Esophagus muscularis mucosa (tissue), 4 donors: ENCODE measurements around the gene ATIC. TPM values are rescaled to one million over a fixed set of nuclear protein-coding genes. Genes with fewer than 3 reads are reported as not detected.

Experiments
- DNase-seq: peaks from one replicate; pipeline ENCODE4 v3.0.0-alpha.2; 2017; ENCODE audit errors: extremely low spot score
- H3K27ac ChIP-seq, 4 donors: fragments of 200-600 bp; sonication (generic); replicated peaks in 1 of 4; 1 replicate in 3 of 4; 2 replicates in 1 of 4; pipeline ENCODE4 v1.5.1; 2016 to 2019; ENCODE audit warnings: mild to moderate bottlenecking in 1 of 4
- H3K27me3 ChIP-seq, 4 donors: fragments of 200-600 bp; sonication (generic); one replicate each; pipeline versions ENCODE4 v1.5.1 to v1.6.0; 2016 to 2019
- H3K36me3 ChIP-seq, 4 donors: fragments of 200-600 bp; sonication (generic); one replicate each; pipeline ENCODE4 v1.5.1; 2016 to 2019
- H3K4me1 ChIP-seq, 4 donors: fragments of 200-600 bp; sonication (generic); one replicate each; pipeline ENCODE4 v1.5.1; 2016 to 2019
- H3K4me3 ChIP-seq, 4 donors: fragments of 200-600 bp; sonication (generic); 1 replicate in 2 of 4; 2 replicates in 2 of 4; pipeline ENCODE4 v1.5.1; 2016 to 2019; ENCODE audit warnings: mild to moderate bottlenecking in 4 of 4, moderate library complexity in 1 of 4
- H3K9me3 ChIP-seq, 4 donors: fragments of 200-600 bp; sonication (generic); 1 replicate in 3 of 4; 2 replicates in 1 of 4; pipeline ENCODE4 v1.5.1; 2016 to 2019
- EP300 ChIP-seq: sonication (generic); formaldehyde crosslinking; IDR thresholded peaks from one replicate; pipeline ENCODE4 v1.6.1; 2017; ENCODE audit warnings: antibody characterized with exemption
- POLR2A ChIP-seq: fragments of 450-650 bp; IDR thresholded peaks from one replicate; pipeline ENCODE4 v1.6.1; 2017; ENCODE audit warnings: antibody characterized with exemption, moderate library complexity, mild to moderate bottlenecking, low read depth
- POLR2AphosphoS5 ChIP-seq, 2 donors: sonication (generic); formaldehyde crosslinking; IDR thresholded peaks; one replicate each; pipeline ENCODE4 v1.6.1; 2017; ENCODE audit warnings: antibody characterized with exemption in 2 of 2
- WGBS: methylation state at CpG from one replicate; pipeline ENCODE4 v1.1.5; 2018; 5-methylcytosine and 5-hydroxymethylcytosine counted together
- intact Hi-C: fragments of 100-400 bp; cut with DNase I; formaldehyde crosslinking; loops from one replicate; pipeline ENCODE4 v1.15.1; 2023
- total RNA-seq, 4 donors: library from RNA; depleted of rRNA; stranded (reverse); fragments of >200 nt; gene quantifications; one replicate each; pipeline versions ENCODE4 v1.1.0 to v1.2.1, GENCODE V29; 2016
- TF ChIP-seq, protein P1 (sequence below), 3 experiments: fragments of 200-600 bp in 2 of 3; fragments of 450-650 bp in 1 of 3; sonication (generic) in 2 of 3; IDR thresholded peaks; one replicate each; pipeline ENCODE4 v1.5.1; 2017 to 2019; ENCODE audit warnings: antibody characterized with exemption in 3 of 3, mild to moderate bottlenecking in 2 of 3, moderate library complexity in 1 of 3

ATIC gene
- total RNA-seq, 4 donors from 2014 or later, result 29.1 to 50.8 (median 34.4) TPM

DNA sequence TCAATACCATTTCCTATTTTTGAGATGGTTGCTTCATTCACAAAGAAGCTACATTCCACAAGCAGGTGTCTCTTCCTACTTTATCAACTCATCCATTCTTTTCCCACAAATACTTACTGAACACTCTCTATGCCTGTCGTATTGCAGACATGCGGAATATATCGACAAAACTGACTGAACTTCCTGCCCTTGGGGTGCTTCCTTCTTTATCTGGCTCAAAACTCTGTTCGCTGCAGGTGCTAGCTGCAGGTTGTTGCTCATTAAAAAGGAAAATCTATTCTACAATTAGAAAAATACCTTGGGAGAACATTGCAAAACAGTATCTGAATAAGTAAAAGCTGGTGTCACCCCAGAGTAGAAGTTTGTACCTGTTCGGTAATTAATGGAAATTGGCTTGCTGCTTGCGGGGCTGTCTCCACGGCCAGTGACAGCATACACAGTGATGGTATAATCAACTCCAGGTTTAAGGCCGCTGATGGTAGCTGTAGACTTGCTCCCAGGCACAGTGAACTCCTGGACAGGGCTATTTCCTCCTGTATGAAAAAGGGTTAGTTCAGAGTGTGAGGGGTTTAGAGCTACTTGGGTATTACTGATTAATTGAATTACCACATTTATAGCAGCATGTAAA is 71.9 kb downstream of the ATIC start:
- Histone ChIP-seq H3K4me3 (no peak overlapping the region), H3K4me1 (peaks cover 0 to 5% (median 0%) of the 10 kb centered on the region in 4 donors), H3K27ac (no peak overlapping the region), H3K9me3 (no peaks in the 10 kb centered on the region), H3K36me3 (peaks cover 72 to 100% (median 82%) of the 10 kb centered on the region in 4 donors), H3K27me3 (no peaks in the 10 kb centered on the region)
- WGBS, result 89% methylated on average over 8 of the region's 8 CpGs
- no peak for TF ChIP-seq POLR2A
- peak in 1 of 2 donors; percentile 7 for TF ChIP-seq POLR2AphosphoS5 (IDR thresholded peaks at IDR 0.05)
- DNase-seq, result peak; percentile 53
- intact Hi-C loops, result no loop called here

DNA sequence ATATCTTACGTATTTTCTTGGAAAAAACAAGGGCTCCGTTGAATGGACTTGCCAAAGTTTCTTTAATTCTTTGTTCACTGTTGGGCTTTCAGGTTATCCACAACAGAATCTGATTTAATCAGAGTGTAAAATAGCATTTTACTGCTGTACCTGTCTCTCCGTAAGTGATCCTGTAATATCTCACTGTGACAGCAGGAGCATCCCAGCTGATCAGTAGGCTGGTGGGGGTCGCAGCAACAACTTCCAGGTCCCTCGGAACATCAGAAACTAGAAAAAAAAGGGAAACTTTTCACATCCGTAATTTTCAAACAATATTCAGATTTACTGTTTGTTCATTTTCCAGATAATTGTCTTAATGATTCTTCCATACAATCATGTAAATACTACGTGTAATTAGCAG is 72.9 kb downstream of the ATIC start:
- intact Hi-C loops, result no loop called here
- no peaks in the 10 kb centered on the region for H3K9me3 ChIP-seq
- no peaks in the 10 kb centered on the region for H3K27me3 ChIP-seq
- peaks cover 73 to 100% (median 78%) of the 10 kb centered on the region in 4 donors for H3K36me3 ChIP-seq
- TF ChIP-seq, protein P1, sequence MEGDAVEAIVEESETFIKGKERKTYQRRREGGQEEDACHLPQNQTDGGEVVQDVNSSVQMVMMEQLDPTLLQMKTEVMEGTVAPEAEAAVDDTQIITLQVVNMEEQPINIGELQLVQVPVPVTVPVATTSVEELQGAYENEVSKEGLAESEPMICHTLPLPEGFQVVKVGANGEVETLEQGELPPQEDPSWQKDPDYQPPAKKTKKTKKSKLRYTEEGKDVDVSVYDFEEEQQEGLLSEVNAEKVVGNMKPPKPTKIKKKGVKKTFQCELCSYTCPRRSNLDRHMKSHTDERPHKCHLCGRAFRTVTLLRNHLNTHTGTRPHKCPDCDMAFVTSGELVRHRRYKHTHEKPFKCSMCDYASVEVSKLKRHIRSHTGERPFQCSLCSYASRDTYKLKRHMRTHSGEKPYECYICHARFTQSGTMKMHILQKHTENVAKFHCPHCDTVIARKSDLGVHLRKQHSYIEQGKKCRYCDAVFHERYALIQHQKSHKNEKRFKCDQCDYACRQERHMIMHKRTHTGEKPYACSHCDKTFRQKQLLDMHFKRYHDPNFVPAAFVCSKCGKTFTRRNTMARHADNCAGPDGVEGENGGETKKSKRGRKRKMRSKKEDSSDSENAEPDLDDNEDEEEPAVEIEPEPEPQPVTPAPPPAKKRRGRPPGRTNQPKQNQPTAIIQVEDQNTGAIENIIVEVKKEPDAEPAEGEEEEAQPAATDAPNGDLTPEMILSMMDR (IDR thresholded peaks at IDR 0.05), result no peak
- TF ChIP-seq EP300 (no peak), POLR2A (no peak), POLR2AphosphoS5 (IDR thresholded peaks at IDR 0.05) (no peak)
- WGBS, result 74% methylated on average over 7 of the region's 7 CpGs
- no peak for DNase-seq
- no peak overlapping the region for H3K4me3 ChIP-seq
- H3K27ac ChIP-seq, result no peak overlapping the region
- H3K4me1 ChIP-seq, result peaks cover 0 to 5% (median 0%) of the 10 kb centered on the region in 4 donors

DNA sequence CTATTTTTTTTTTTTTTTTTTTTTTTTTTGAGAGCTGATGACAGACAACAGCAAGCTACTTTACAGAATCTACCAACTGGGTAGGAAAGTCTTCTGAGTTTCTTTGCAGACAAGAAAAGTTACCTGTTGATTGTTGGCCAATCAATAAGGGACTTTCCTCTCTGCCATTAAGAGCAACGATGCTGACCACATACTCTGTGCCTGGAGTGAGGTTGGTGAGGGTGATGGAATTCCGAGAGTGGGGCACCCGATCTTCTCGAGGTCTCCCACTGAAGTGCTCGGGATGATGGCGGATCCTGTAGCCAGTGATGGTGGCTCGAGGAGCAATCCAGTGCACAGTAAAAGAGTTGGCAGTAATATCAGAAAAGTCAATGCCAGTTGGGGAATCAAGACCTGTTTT is 74.7 kb downstream of the ATIC start:
- H3K27me3 ChIP-seq, result no peaks in the 10 kb centered on the region
- peak overlapping the region in 1 of 4 donors; percentile 10 for H3K27ac ChIP-seq
- no peaks in the 10 kb centered on the region for H3K4me1 ChIP-seq
- TF ChIP-seq, protein P1 (IDR thresholded peaks at IDR 0.05), result no peak
- no peak for TF ChIP-seq POLR2AphosphoS5 (IDR thresholded peaks at IDR 0.05)
- TF ChIP-seq POLR2A, result no peak
- no peak for TF ChIP-seq EP300
- intact Hi-C loops, result no loop called here
- peaks cover 67 to 100% (median 76%) of the 10 kb centered on the region in 4 donors for H3K36me3 ChIP-seq
- no peak for DNase-seq
- no peaks in the 10 kb centered on the region for H3K9me3 ChIP-seq
- WGBS, result 94% methylated on average over 7 of the region's 7 CpGs
- H3K4me3 ChIP-seq, result no peak overlapping the region

DNA sequence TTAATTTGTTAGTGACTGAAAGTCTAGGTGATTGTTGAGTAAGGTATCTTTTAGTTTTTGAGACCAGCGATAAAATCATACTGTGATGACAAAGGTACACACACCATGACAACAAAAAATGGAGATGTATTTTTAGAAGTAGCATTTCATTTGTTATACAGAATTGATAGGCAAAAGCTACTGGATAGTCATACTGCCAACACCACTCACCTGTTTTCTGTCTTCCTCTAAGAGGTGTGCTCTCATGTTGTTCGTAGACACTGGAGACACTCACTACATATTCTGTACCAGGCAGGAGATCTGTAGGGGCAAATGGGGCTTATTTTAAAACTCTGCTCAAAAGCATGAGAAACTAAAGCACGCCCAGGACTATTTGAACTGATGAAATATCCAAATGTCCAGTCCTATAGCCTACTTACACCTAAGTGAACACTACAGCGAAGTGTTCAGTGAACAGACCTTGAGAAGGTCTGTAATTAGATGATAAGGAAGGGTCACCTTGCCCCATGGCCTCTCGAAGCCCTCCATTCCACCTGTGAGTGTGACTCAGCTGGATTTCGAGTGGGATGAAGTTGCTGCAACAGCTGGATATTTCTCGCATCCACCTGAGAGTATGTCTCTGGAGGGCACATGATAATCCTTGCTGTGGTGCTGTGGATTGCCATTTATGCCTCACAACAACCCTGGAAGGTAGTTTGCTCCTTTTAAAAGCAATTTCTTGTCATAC is 76.3 kb downstream of the ATIC start:
- no peaks in the 10 kb centered on the region for H3K4me1 ChIP-seq
- DNase-seq, result no peak
- peak overlapping the region in 2 of 4 donors; percentile 31 to 41 for H3K27ac ChIP-seq
- no peaks in the 10 kb centered on the region for H3K9me3 ChIP-seq
- peaks cover 67 to 100% (median 74%) of the 10 kb centered on the region in 4 donors for H3K36me3 ChIP-seq
- 92% methylated on average over 7 of the region's 7 CpGs for WGBS
- intact Hi-C loops, result no loop called here
- TF ChIP-seq POLR2A, result no peak
- no peak for TF ChIP-seq EP300
- no peak for TF ChIP-seq POLR2AphosphoS5 (IDR thresholded peaks at IDR 0.05)
- TF ChIP-seq, protein P1 (IDR thresholded peaks at IDR 0.05), result no peak
- H3K4me3 ChIP-seq, result no peak overlapping the region
- no peaks in the 10 kb centered on the region for H3K27me3 ChIP-seq

DNA sequence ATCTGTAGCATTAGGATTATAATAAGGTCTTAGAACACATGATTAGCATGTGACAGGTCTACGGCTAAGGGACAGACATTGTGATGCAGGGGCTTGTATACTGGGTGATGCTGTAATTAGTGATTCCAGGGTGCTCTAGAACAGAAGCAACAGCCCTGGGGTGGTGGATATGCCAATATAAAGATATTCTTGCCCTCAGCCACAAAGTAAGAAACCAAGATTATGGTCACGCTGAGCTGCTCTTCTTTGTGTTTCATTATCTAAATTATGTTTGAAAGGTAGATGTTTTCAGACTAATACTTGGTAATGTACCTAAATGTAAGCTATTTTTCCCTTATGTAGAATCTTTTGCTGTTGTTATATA is 78.7 kb downstream of the ATIC start:
- no peaks in the 10 kb centered on the region for H3K9me3 ChIP-seq
- DNase-seq, result no peak

More for the DNA sequence above, 78.7 kb downstream of the ATIC start:
- 75% methylated on average over 2 of the region's 2 CpGs for WGBS
- peaks cover 0 to 12% (median 11%) of the 10 kb centered on the region in 4 donors for H3K4me1 ChIP-seq
- intact Hi-C loops, result no loop called here
- no peak overlapping the region for H3K4me3 ChIP-seq
- peaks cover 61 to 100% (median 75%) of the 10 kb centered on the region in 4 donors for H3K36me3 ChIP-seq
- TF ChIP-seq POLR2AphosphoS5 (IDR thresholded peaks at IDR 0.05) (peak in 1 of 2 donors; percentile 0), EP300 (no peak)
- H3K27me3 ChIP-seq, result no peaks in the 10 kb centered on the region
- H3K27ac ChIP-seq, result peak overlapping the region in 3 of 4 donors; percentile 2 to 51 (median 25)
